Measurements from ENCODE around the gene TRAM2. TPM values are rescaled to one million over a fixed set of nuclear protein-coding genes. Genes with fewer than 3 reads are reported as not detected.

The TRAM2 gene
- total and polyA plus RNA-seq, 2 of the 13 experiments (the other 11 are each of a cell fraction or from before 2014, with no cell fraction given) = 49.1 to 72.5 TPM

DNA sequence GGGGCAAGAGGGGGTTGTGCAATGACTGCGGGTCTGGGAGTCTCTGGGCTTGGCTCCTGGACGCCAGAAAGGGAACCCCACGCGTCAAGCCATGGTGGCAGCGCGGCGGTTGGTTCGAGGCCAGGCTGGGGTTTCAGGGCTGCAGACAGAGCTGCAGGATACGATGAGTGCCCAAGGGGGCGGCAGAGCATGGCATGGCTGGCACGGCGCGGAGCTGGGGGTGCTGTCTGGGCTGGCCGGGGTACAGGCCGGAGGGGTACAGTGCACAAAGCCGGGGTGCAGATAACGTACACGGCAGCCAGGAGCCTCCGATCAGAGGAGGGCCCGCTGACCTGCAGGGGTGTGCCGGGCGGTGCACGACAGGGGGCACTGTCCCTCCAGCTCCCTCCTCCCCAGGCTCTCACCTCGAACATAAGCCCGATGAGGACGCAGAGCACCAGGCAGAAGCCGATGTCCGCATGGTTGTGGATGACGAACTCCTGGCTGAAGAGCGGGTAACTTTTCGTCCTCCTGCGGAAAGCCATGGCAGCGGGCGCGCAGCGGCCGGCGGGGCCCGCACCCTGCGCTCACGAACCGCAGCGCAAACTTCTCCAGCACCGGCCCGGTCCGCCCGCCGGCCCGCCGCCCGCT, 353 bp downstream of the TRAM2 start (continued):
- TF ChIP-seq FOXK1 (CRISPR knock-in tag; IDR thresholded peaks at IDR 0.05; ENCODE audit: borderline replicate concordance, low read depth) = no peak
- peak; percentile 88 for TF ChIP-seq ZNF777 (CRISPR knock-in tag; IDR thresholded peaks at IDR 0.05)
- no peak for TF ChIP-seq ZNF460 (CRISPR knock-in tag; IDR thresholded peaks at IDR 0.05; ENCODE audit: borderline replicate concordance)
- no peak; the same call in none of the 2 replicates for TF ChIP-seq POGZ (CRISPR knock-in tag; IDR thresholded peaks at IDR 0.05)
- TF ChIP-seq, protein P1, sequence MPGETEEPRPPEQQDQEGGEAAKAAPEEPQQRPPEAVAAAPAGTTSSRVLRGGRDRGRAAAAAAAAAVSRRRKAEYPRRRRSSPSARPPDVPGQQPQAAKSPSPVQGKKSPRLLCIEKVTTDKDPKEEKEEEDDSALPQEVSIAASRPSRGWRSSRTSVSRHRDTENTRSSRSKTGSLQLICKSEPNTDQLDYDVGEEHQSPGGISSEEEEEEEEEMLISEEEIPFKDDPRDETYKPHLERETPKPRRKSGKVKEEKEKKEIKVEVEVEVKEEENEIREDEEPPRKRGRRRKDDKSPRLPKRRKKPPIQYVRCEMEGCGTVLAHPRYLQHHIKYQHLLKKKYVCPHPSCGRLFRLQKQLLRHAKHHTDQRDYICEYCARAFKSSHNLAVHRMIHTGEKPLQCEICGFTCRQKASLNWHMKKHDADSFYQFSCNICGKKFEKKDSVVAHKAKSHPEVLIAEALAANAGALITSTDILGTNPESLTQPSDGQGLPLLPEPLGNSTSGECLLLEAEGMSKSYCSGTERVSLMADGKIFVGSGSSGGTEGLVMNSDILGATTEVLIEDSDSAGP (CRISPR knock-in tag; IDR thresholded peaks at IDR 0.05; ENCODE audit: borderline replicate concordance) = peak; percentile 83
- no peak for TF ChIP-seq ZFP37 (CRISPR knock-in tag; IDR thresholded peaks at IDR 0.05; ENCODE audit: borderline replicate concordance)
- TF ChIP-seq HNRNPUL1 (IDR thresholded peaks at IDR 0.05; ENCODE audit: low read depth, low read length) = no peak
- peak; percentile 94; the same call in 1 of the 2 replicates for TF ChIP-seq THAP8 (CRISPR knock-in tag; IDR thresholded peaks at IDR 0.05; ENCODE audit: borderline replicate concordance)
- 0 out of 2 replicates have a peak, but pooled peaks have one; percentile 48 for TF ChIP-seq NFKBIZ (CRISPR knock-in tag; IDR thresholded peaks at IDR 0.05)
- TF ChIP-seq POLR2AphosphoS5 (IDR thresholded peaks at IDR 0.05; ENCODE audit: low read depth, low read length) = peak; percentile 41; the same call in 1 of the 2 replicates
- TF ChIP-seq E2F2 (CRISPR knock-in tag; IDR thresholded peaks at IDR 0.05; ENCODE audit: borderline replicate concordance) = 0 out of 2 replicates have a peak, but pooled peaks have one; percentile 7
- peak; percentile 21; the same call in 1 of the 2 replicates for TF ChIP-seq ESRRA (CRISPR knock-in tag; IDR thresholded peaks at IDR 0.05; ENCODE audit: low read depth)
- no peak for TF ChIP-seq PPARG (CRISPR knock-in tag; conservative IDR thresholded peaks at IDR 0.05)
- no peak for TF ChIP-seq CHD4 (IDR thresholded peaks at IDR 0.05; ENCODE audit: borderline replicate concordance, low read length)
- no peak for TF ChIP-seq HMGA1 (CRISPR knock-in tag; conservative IDR thresholded peaks at IDR 0.05)
- TF ChIP-seq ZNF354B (CRISPR knock-in tag; IDR thresholded peaks at IDR 0.05) = 0 out of 2 replicates have a peak, but pooled peaks have one; percentile 58
- TF ChIP-seq ZNF83 (CRISPR knock-in tag; IDR thresholded peaks at IDR 0.05; ENCODE audit: borderline replicate concordance) = 0 out of 2 replicates have a peak, but pooled peaks have one; percentile 22
- TF ChIP-seq, protein P2, sequence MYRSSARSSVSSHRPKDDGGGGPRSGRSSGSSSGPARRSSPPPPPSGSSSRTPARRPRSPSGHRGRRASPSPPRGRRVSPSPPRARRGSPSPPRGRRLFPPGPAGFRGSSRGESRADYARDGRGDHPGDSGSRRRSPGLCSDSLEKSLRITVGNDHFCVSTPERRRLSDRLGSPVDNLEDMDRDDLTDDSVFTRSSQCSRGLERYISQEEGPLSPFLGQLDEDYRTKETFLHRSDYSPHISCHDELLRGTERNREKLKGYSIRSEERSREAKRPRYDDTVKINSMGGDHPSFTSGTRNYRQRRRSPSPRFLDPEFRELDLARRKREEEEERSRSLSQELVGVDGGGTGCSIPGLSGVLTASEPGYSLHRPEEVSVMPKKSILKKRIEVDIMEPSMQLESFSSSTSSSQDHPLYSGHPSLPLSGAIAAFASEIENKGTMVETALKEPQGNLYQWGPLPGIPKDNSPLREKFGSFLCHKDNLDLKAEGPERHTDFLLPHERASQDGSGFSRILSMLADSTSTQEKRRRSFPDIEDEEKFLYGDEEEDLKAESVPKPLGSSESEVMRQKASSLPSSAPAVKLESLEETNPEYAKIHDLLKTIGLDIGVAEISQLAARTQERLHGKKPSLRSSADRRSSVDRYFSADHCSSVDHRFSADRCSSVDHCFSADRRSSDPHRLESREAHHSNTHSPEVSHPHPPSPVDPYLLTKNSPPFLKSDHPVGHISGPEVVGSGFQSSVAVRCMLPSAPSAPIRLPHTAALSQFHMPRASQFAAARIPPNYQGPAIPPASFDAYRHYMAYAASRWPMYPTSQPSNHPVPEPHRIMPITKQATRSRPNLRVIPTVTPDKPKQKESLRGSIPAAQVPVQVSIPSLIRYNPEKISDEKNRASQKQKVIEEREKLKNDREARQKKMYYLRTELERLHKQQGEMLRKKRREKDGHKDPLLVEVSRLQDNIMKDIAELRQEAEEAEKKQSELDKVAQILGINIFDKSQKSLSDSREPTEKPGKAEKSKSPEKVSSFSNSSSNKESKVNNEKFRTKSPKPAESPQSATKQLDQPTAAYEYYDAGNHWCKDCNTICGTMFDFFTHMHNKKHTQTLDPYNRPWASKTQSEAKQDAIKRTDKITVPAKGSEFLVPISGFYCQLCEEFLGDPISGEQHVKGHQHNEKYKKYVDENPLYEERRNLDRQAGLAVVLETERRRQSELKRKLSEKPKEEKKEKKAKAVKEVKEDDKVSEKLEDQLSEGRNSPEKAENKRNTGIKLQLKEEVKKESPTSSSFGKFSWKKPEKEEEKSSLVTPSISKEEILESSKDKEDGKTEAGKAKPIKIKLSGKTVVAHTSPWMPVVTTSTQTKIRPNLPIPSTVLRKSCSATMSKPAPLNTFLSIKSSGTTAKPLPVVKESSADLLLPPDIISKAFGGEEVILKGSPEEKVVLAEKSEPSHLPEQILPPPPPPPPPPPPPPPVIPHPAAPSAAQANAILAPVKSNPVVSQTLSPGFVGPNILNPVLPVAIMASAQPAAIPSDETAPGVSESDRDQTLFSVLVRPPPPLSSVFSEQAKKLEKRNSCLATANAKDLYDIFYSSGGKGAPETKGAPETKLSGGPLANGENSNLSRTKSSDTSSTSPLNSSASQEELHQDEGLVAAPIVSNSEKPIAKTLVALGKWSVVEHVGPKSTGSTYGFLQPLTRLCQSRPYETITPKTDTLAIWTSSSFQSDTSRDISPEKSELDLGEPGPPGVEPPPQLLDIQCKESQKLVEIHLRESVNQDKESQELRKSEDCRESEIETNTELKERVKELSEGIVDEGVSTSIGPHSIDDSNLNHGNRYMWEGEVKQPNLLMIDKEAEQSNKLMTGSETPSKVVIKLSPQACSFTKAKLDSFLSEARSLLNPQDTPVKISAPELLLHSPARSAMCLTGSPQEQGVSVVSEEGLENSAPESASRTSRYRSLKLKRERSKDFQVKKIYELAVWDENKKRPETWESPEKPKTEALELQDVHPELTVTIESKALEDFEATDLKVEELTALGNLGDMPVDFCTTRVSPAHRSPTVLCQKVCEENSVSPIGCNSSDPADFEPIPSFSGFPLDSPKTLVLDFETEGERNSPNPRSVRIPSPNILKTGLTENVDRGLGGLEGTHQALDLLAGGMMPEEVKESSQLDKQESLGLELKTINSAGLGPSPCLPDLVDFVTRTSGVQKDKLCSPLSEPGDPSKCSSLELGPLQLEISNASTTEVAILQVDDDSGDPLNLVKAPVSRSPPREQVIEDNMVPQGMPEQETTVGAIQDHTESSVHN (CRISPR knock-in tag; IDR thresholded peaks at IDR 0.05) = no peak

All from HepG2 (cell line).